ENCODE results near the gene IL6R. TPM values are rescaled to one million over a fixed set of nuclear protein-coding genes. Genes with fewer than 3 reads are reported as not detected.
A peak's percentile ranks its signal among the peaks of the same experiment; 100 is the strongest.

IL6R gene
- total RNA-seq, 4 donors from 2014 or later: 56.1 to 140 (median 100) TPM

GRCh38 chr1:154404511-154404931, 622 bp upstream of the IL6R start:
- Histone ChIP-seq H3K27me3 (no peaks in the 10 kb centered on the region), H3K27ac (peak overlapping the region; percentile 88 to 97 (median 93))
- no peak for DNase-seq

DNA sequence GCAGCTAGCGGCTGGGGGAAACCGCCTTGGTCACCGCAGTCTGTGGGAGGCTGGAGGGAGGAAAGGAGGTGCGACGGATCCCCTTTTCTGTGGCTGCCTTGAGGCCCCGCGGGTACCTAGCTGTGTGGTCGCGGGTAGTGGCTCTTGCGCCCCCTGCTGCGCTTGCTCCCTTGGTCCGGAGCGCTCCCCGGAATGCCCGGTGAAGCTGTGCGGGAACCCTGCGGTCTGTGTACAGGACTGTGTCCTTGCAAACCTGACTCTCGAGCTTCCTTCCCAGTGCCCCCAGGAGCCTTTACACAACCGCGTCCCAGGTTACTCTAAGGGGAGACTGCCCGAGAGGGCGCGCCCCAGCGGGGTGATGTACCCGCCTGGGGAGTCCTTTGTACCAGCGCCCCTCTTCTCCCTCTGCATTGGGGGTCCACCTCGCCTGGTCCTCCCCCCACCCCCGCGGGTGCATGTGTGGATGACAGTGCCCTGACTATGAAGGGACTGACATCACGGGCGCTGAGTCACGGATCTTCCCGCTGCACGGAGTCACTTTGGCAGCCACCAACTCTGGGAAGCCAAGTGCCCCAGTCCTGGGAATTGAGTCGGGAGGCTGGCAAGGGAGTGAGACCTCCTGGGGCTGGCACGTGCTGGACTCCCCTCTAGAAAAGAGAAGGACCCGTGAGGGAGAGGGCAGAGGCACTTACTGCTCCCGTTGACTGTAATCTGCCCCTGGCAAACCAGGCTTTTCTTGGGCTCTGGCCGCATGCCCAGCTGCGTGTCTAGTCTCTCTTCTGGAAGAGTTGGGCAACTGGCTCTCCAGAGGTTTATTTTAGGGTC, 816 bp downstream of the IL6R start:
- TF ChIP-seq, protein P1, sequence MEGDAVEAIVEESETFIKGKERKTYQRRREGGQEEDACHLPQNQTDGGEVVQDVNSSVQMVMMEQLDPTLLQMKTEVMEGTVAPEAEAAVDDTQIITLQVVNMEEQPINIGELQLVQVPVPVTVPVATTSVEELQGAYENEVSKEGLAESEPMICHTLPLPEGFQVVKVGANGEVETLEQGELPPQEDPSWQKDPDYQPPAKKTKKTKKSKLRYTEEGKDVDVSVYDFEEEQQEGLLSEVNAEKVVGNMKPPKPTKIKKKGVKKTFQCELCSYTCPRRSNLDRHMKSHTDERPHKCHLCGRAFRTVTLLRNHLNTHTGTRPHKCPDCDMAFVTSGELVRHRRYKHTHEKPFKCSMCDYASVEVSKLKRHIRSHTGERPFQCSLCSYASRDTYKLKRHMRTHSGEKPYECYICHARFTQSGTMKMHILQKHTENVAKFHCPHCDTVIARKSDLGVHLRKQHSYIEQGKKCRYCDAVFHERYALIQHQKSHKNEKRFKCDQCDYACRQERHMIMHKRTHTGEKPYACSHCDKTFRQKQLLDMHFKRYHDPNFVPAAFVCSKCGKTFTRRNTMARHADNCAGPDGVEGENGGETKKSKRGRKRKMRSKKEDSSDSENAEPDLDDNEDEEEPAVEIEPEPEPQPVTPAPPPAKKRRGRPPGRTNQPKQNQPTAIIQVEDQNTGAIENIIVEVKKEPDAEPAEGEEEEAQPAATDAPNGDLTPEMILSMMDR (IDR thresholded peaks at IDR 0.05): peak in 4 of 6 experiments; percentile 25 to 50 (median 45)
- peak in 1 of 2 donors; percentile 52 for TF ChIP-seq POLR2A (IDR thresholded peaks at IDR 0.05)
- Histone ChIP-seq H3K27ac (peak overlapping the region; percentile 88 to 97 (median 93)), H3K9me3 (no peaks in the 10 kb centered on the region), H3K36me3 (peaks cover 0 to 5% (median 0%) of the 10 kb centered on the region in 3 donors), H3K4me1 (peaks cover 3 to 46% (median 30%) of the 10 kb centered on the region in 4 donors), H3K4me3 (peak overlapping the region; percentile 47 to 87 (median 76)), H3K27me3 (no peaks in the 10 kb centered on the region)
- peak; percentile 71 to 88 (median 83) for DNase-seq

More at GRCh38 chr1:154404511-154404931, 622 bp upstream of the IL6R start:
- H3K36me3 ChIP-seq: no peaks in the 10 kb centered on the region
- H3K4me1 ChIP-seq: peaks cover 3 to 36% (median 30%) of the 10 kb centered on the region in 4 donors
- peak overlapping the region; percentile 47 to 87 (median 76) for H3K4me3 ChIP-seq
- TF ChIP-seq, protein P1 (IDR thresholded peaks at IDR 0.05): no peak
- no peak for TF ChIP-seq POLR2A (IDR thresholded peaks at IDR 0.05)
- no peaks in the 10 kb centered on the region for H3K9me3 ChIP-seq

DNA sequence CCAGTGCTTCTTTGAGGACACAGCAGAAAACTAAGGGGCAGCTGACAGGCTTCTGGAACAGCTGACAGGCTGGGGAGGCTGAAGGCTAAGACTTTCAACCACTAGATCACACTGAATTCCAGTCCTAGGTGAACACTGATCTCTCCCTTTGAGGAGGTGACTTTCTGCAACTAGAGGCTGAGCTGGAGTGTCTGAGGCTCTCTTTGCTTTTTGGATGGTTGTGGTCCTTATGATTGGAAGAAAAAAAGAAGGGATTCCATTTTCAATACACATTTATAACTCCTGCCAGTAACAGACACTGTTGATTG, 1.4 kb downstream of the IL6R start:
- Histone ChIP-seq H3K4me1 (peaks cover 3 to 46% (median 30%) of the 10 kb centered on the region in 4 donors), H3K27me3 (no peaks in the 10 kb centered on the region), H3K9me3 (no peaks in the 10 kb centered on the region), H3K36me3 (peaks cover 0 to 5% (median 0%) of the 10 kb centered on the region in 3 donors), H3K27ac (peak overlapping the region; percentile 88 to 97 (median 93)), H3K4me3 (peak overlapping the region; percentile 47 to 87 (median 76))
- no peak for TF ChIP-seq POLR2A (IDR thresholded peaks at IDR 0.05)
- no peak for DNase-seq

DNA sequence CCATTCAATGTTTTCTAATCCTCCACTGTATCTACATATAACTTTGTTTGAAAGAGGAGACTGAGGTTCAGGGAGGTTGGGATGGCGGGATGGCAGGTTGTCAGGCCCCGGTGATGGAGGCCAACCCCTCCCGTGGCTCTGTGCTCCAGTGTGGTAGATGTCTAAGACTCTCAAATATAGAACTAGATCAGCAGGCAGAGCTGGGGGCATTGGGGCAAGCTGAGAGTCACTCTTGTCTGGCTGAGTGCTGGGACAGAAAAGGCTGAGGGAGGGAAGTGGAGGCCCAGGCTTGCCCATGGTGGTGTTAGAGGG, 1.7 kb downstream of the IL6R start:
- Histone ChIP-seq H3K4me3 (peak overlapping the region; percentile 47 to 87 (median 76)), H3K27ac (peak overlapping the region; percentile 88 to 97 (median 93)), H3K27me3 (no peaks in the 10 kb centered on the region), H3K4me1 (peaks cover 3 to 46% (median 30%) of the 10 kb centered on the region in 4 donors), H3K9me3 (no peaks in the 10 kb centered on the region), H3K36me3 (peaks cover 0 to 5% (median 0%) of the 10 kb centered on the region in 3 donors)
- TF ChIP-seq, protein P1 (IDR thresholded peaks at IDR 0.05): no peak
- TF ChIP-seq POLR2A (IDR thresholded peaks at IDR 0.05): no peak
- peak in 2 of 3 donors; percentile 39 to 49 for DNase-seq

DNA sequence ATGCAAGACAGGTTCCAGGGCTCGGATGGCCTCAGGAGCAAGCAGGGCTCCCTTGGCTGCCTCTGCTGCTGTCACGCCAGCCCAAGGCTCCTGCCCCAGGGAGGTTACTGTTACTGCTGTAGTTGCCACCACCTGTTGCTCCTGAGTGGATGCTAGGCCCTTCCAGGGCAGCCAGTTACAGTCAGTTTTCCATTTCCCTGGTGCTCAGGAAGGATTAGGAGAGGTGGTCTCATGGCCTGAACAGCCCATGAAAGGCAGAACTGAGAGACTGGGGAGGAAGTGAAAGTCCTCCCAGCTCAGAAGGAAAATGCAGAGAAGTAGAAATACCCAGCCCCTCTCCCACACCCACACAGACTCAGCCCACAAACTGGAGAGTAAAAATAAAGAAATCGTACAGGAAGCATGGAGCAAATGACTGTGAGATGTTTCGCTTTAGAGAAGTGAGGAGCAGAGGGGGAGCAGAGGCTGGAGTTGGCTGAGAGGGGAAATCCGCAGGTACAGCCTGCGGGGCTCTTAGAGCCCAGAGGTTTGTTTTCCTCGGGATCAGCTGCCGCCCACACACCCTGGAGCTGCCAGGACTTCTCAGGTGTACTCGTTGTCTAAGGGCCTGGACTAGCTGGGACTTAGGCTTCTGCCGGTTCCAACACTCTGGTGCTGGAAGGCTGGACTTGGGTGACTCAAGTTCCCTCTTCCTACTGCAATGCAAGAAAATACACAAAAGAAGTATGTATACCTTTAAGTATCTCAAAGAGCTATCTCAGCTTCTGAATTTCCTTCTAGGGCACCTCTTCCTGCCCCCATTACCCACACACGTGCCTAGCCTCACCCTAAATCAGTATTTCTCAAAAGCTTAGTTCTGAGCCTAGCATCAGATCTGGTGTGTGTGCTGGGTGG, 2.3 kb downstream of the IL6R start:
- peak overlapping the region; percentile 47 to 87 (median 76) for H3K4me3 ChIP-seq
- H3K27ac ChIP-seq: peak overlapping the region; percentile 88 to 97 (median 93)
- peaks cover 3 to 46% (median 30%) of the 10 kb centered on the region in 4 donors for H3K4me1 ChIP-seq
- no peaks in the 10 kb centered on the region for H3K27me3 ChIP-seq
- no peak for TF ChIP-seq POLR2A (IDR thresholded peaks at IDR 0.05)
- TF ChIP-seq, protein P1 (IDR thresholded peaks at IDR 0.05): no peak
- H3K36me3 ChIP-seq: peaks cover 0 to 5% (median 0%) of the 10 kb centered on the region in 3 donors
- peak in 1 of 3 donors; percentile 55 for DNase-seq
- H3K9me3 ChIP-seq: no peaks in the 10 kb centered on the region
